ENCODE measurements around the gene MCFD2.

GRCh38 chr2:46956981-46957531 is 41.5 kb upstream of the MCFD2 start:
- TF ChIP-seq CTCF (IDR thresholded peaks at IDR 0.05; ENCODE audit: insufficient read depth, low read depth, low read length) (no peak), EZH2 (IDR thresholded peaks at IDR 0.05; ENCODE audit: insufficient read depth, low read length) (no peak)

Measured in astrocyte (in vitro differentiated cells and primary cell).